ENCODE data around the gene ABCB4.

Gene ABCB4

DNA sequence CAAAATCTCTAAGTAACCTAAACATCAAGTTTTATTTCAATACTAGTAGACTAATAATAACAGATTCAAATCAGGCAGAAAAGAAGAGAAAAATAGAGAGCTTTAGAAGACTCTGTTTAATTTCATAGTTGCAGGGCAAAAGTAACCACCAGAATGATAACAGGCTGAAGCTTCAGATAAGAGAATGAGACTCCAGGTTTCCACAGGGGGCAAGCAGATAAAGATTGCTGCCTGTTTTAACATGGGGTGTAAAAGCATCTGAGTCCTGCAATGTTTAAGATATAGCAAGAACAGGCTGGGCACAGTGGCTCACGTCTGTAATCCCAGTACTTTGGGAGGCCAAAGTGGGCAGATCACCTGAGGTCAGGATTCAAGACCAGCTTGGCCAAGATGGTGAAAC lies 119.0 kb downstream of the ABCB4 start:
- H3K4me3 ChIP-seq (ENCODE audit: low read depth, low read length), result no peak overlapping the region
- TF ChIP-seq, protein P1, sequence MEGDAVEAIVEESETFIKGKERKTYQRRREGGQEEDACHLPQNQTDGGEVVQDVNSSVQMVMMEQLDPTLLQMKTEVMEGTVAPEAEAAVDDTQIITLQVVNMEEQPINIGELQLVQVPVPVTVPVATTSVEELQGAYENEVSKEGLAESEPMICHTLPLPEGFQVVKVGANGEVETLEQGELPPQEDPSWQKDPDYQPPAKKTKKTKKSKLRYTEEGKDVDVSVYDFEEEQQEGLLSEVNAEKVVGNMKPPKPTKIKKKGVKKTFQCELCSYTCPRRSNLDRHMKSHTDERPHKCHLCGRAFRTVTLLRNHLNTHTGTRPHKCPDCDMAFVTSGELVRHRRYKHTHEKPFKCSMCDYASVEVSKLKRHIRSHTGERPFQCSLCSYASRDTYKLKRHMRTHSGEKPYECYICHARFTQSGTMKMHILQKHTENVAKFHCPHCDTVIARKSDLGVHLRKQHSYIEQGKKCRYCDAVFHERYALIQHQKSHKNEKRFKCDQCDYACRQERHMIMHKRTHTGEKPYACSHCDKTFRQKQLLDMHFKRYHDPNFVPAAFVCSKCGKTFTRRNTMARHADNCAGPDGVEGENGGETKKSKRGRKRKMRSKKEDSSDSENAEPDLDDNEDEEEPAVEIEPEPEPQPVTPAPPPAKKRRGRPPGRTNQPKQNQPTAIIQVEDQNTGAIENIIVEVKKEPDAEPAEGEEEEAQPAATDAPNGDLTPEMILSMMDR (conservative IDR thresholded peaks at IDR 0.05; ENCODE audit: low read depth, low read length), result no peak
- no peak for DNase-seq (ENCODE audit: low read depth)

DNA sequence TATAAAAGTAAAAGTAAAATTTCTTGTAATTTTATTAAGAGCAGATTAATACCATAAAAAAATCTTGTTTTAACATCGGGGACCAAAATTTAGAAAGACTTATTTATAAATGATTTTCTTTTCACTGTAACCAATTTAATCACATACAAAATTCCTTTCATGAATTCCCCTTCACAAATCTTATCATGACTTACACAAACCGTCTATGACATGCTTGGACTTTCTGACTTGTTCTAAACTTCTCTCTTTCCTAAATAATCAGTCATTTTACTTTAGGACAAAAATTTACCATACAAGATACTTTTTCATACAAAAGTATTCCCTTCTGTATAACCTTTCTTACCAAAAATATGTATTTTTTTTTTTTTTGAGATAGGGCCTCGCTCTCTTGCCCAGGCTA lies 120.7 kb downstream of the ABCB4 start:
- no peak for DNase-seq (ENCODE audit: low read depth)
- TF ChIP-seq, protein P1 (conservative IDR thresholded peaks at IDR 0.05; ENCODE audit: low read depth, low read length), result no peak
- no peak overlapping the region for H3K4me3 ChIP-seq (ENCODE audit: low read depth, low read length)
